ENCODE data around the gene ASB3. TPM values are rescaled to one million over a fixed set of nuclear protein-coding genes. Genes with fewer than 3 reads are reported as not detected.

The ASB3 gene
- polyA plus RNA-seq, 2 of the 4 experiments (the other 2 are of a cell fraction), result 13.5 to 35.9 TPM

- TF ChIP-seq BCL3 (IDR thresholded peaks at IDR 0.05) (no peak), E2F6 (IDR thresholded peaks at IDR 0.05; ENCODE audit: borderline replicate concordance, low read depth) (no peak), MYC (IDR thresholded peaks at IDR 0.05; ENCODE audit: borderline replicate concordance, low read length) (no peak), NPAS2 (CRISPR knock-in tag; IDR thresholded peaks at IDR 0.05; ENCODE audit: borderline replicate concordance) (no peak)
These were observed 35.0 kb downstream of the ASB3 start (continued) for GRCh38 chr2:53751728-53752127.

- TF ChIP-seq NFE2L2 (conservative IDR thresholded peaks at IDR 0.05; ENCODE audit: low read length), result no peak
- no peak for TF ChIP-seq JUNB (IDR thresholded peaks at IDR 0.05)
- TF ChIP-seq CHD2 (IDR thresholded peaks at IDR 0.05; ENCODE audit: low read length, partially characterized antibody), result no peak
- TF ChIP-seq ATOH8 (CRISPR knock-in tag; IDR thresholded peaks at IDR 0.05; ENCODE audit: low read depth), result no peak
- no peak for TF ChIP-seq JUN (IDR thresholded peaks at IDR 0.05)
- no peak for TF ChIP-seq NPAS2 (CRISPR knock-in tag; IDR thresholded peaks at IDR 0.05; ENCODE audit: borderline replicate concordance)
- TF ChIP-seq HEYL (CRISPR knock-in tag; IDR thresholded peaks at IDR 0.05), result no peak
- TF ChIP-seq SREBF2 (IDR thresholded peaks at IDR 0.05), result no peak
- no peak for TF ChIP-seq MAZ (IDR thresholded peaks at IDR 0.05; ENCODE audit: borderline replicate concordance, low read depth, low read length)
- TF ChIP-seq EHF (CRISPR knock-in tag; IDR thresholded peaks at IDR 0.05), result no peak
- TF ChIP-seq HMGXB4 (CRISPR knock-in tag; IDR thresholded peaks at IDR 0.05; ENCODE audit: borderline replicate concordance), result no peak
- TF ChIP-seq RCOR1 (IDR thresholded peaks at IDR 0.05; ENCODE audit: low read depth, low read length), result no peak
- no peak for TF ChIP-seq E2F6 (IDR thresholded peaks at IDR 0.05; ENCODE audit: borderline replicate concordance, low read depth)
- no peak for TF ChIP-seq HOXB5 (CRISPR knock-in tag; IDR thresholded peaks at IDR 0.05)
- H3K4me3 ChIP-seq, result no peak overlapping the region
- CTCF ChIA-PET, result interaction anchor here (1.0 kb wide), 2 partner anchors 10 to 29 kb away, joined by 3 read pairs; no protein-coding TSS in a partner anchor
- no peaks in the 10 kb centered on the region for H3K9me3 ChIP-seq
- WGBS (ENCODE audit: missing lambda C conversion rate), result 80% methylated on average over 4 of the region's 4 CpGs
- H3K4me1 ChIP-seq, result peaks cover 11% of the 10 kb centered on the region; the same call in 2 of the 3 replicates
- no peak overlapping the region for H3K4me2 ChIP-seq
- no peak overlapping the region for H3K27ac ChIP-seq
- no peak for FAIRE-seq
- ATAC-seq, result no peak
- no peak for DNase-seq (ENCODE audit: low read depth in 1 of 2, low spot score in 1 of 2)
- POLR2A ChIA-PET, result no interaction called here
These were observed 36.5 kb downstream of the ASB3 start for GRCh38 chr2:53750041-53750768.

- H3K4me3 ChIP-seq, result no peak overlapping the region
- TF ChIP-seq MAFK (IDR thresholded peaks at IDR 0.05; ENCODE audit: partially characterized antibody) (peak; percentile 1), MYC (IDR thresholded peaks at IDR 0.05; ENCODE audit: borderline replicate concordance, low read length) (no peak), JUN (IDR thresholded peaks at IDR 0.05) (no peak), MAX (IDR thresholded peaks at IDR 0.05) (no peak), TFCP2L1 (CRISPR knock-in tag; IDR thresholded peaks at IDR 0.05) (no peak)
- H3K27ac ChIP-seq, result no peak overlapping the region
- POLR2A ChIA-PET, result no interaction called here
- WGBS (ENCODE audit: missing lambda C conversion rate), result 91% methylated on average over 2 of the region's 2 CpGs
- FAIRE-seq (no peak), DNase-seq (ENCODE audit: low read depth in 1 of 2, low spot score in 1 of 2) (no peak), ATAC-seq (no peak)
- H3K4me1 ChIP-seq, result no peaks in the 10 kb centered on the region
- no peaks in the 10 kb centered on the region for H3K9me3 ChIP-seq
- no peak overlapping the region for H3K4me2 ChIP-seq
- CTCF ChIA-PET, result interaction anchor here (0.7 kb wide), 1 partner anchor 934 kb away, joined by 3 read pairs; no protein-coding TSS in a partner anchor
These were observed 42.2 kb downstream of the ASB3 start for GRCh38 chr2:53744395-53745065.
